GM23338 (cell line): ENCODE measurements around the gene PLAAT5. TPM values are rescaled to one million over a fixed set of nuclear protein-coding genes. Genes with fewer than 3 reads are reported as not detected.
"Not testable (repeated sequence)": the region's sequence is repeated elsewhere in the genome, so short reads cannot be mapped to it uniquely, and the experiment has no call there.

Source experiments
- ATAC-seq: fragments of 200-7000 bp; cut with Tn5 transposase; 3 replicates; pipeline ENCODE4 v1.9.1; 2020
- DNase-seq: peaks from one replicate; pipeline ENCODE4 v3.0.0-alpha.2; 2015; ENCODE audit warnings: low spot score
- H2AFZ ChIP-seq: fragments of 200-600 bp; sonication (generic); 2 replicates; pipeline ENCODE4 v1.8.0; 2016; ENCODE audit warnings: antibody characterized with exemption, mild to moderate bottlenecking, moderate library complexity
- H3F3A ChIP-seq: fragments of 200-600 bp; sonication (generic); replicated peaks from 2 replicates; pipeline ENCODE4 v1.8.0; 2017; ENCODE audit warnings: antibody characterized with exemption, mixed run types, low read depth
- H3K27ac ChIP-seq: fragments of 200-600 bp; sonication (generic); 2 replicates; pipeline ENCODE4 v1.6.1; 2016; ENCODE audit warnings: low read depth
- H3K27me3 ChIP-seq: fragments of 200-600 bp; sonication (generic); 2 replicates; pipeline ENCODE4 v1.8.0; 2016; ENCODE audit warnings: mild to moderate bottlenecking, mixed run types, moderate library complexity; ENCODE audit not compliant: insufficient read depth
- H3K36me3 ChIP-seq: fragments of 200-600 bp; sonication (generic); 2 replicates; pipeline ENCODE4 v1.8.0; 2016; ENCODE audit warnings: mild to moderate bottlenecking; ENCODE audit not compliant: insufficient read depth
- H3K4me1 ChIP-seq: fragments of 200-600 bp; sonication (generic); 2 replicates; pipeline ENCODE4 v1.8.0; 2016; ENCODE audit warnings: mild to moderate bottlenecking, moderate library complexity; ENCODE audit not compliant: insufficient read depth
- H3K4me2 ChIP-seq: fragments of 200-600 bp; sonication (generic); 2 replicates; pipeline ENCODE4 v1.7.1; 2017; ENCODE audit warnings: mixed run types
- H3K4me3 ChIP-seq: fragments of 200-600 bp; sonication (generic); 2 replicates; pipeline ENCODE4 v1.6.1; 2016; ENCODE audit warnings: mixed run types
- H3K79me2 ChIP-seq: fragments of 200-600 bp; sonication (generic); replicated peaks from 2 replicates; pipeline ENCODE4 v1.8.0; 2017; ENCODE audit warnings: mild to moderate bottlenecking; ENCODE audit not compliant: insufficient read depth
- H3K9me2 ChIP-seq: fragments of 200-600 bp; sonication (generic); 2 replicates; pipeline ENCODE4 v1.8.0; 2017; ENCODE audit not compliant: insufficient read depth
- H4K20me1 ChIP-seq: fragments of 200-600 bp; sonication (generic); replicated peaks from 2 replicates; pipeline ENCODE4 v1.8.0; 2017; ENCODE audit warnings: mild to moderate bottlenecking; ENCODE audit not compliant: insufficient read depth
- H3K27ac Mint-ChIP-seq: 2 replicates; pipeline ENCODE4 v1.8.0; 2020; ENCODE audit warnings: inconsistent platforms, mild to moderate bottlenecking, moderate library complexity, mixed read lengths
- H3K27me3 Mint-ChIP-seq: 3 replicates; pipeline ENCODE4 v1.8.0; 2022; ENCODE audit warnings: low read depth, mild to moderate bottlenecking, moderate library complexity, mixed read lengths, inconsistent platforms; ENCODE audit not compliant: insufficient read depth, poor library complexity
- H3K36me3 Mint-ChIP-seq: 3 replicates; pipeline ENCODE4 v1.8.0; 2021; ENCODE audit warnings: low read depth, mild to moderate bottlenecking, inconsistent platforms, moderate library complexity, mixed read lengths
- H3K4me1 Mint-ChIP-seq: 3 replicates; pipeline ENCODE4 v1.8.0; 2020; ENCODE audit warnings: mild to moderate bottlenecking, inconsistent platforms, mixed read lengths
- H3K4me3 Mint-ChIP-seq: 3 replicates; pipeline ENCODE4 v1.8.0; 2021; ENCODE audit warnings: moderate library complexity, mild to moderate bottlenecking, inconsistent platforms, mixed read lengths
- H3K9me3 Mint-ChIP-seq: 3 replicates; pipeline ENCODE4 v1.8.0; 2020; ENCODE audit warnings: moderate library complexity, mild to moderate bottlenecking, inconsistent platforms, mixed read lengths
- EZH2phosphoT487 ChIP-seq: fragments of 200-600 bp; sonication (generic); IDR thresholded peaks from one replicate; pipeline ENCODE4 v1.8.1; 2018; ENCODE audit warnings: antibody characterized with exemption; ENCODE audit not compliant: unreplicated experiment
- JUNB ChIP-seq: IDR thresholded peaks from one replicate; pipeline ENCODE4 v1.6.1; 2016; ENCODE audit warnings: antibody characterized with exemption; ENCODE audit not compliant: unreplicated experiment
- NANOG ChIP-seq: IDR thresholded peaks from 2 replicates; pipeline ENCODE4 v1.6.1; 2016; ENCODE audit warnings: antibody characterized with exemption, borderline replicate concordance
- REST ChIP-seq: IDR thresholded peaks from one replicate; pipeline ENCODE4 v1.6.1; 2018; ENCODE audit warnings: antibody characterized with exemption; ENCODE audit not compliant: unreplicated experiment
- ZNF331 ChIP-seq: fragments of 250-450 bp; sonication (Bioruptor Pico); IDR thresholded peaks from 2 replicates; pipeline ENCODE4 v1.5.0; 2020; ENCODE audit warnings: low read depth, mild to moderate bottlenecking, moderate library complexity
- polyA plus RNA-seq: library from polyadenylated mRNA; unstranded; fragments of >200 nt; fragmentation: Nextera tagmentation; extraction: Ambion mirVana; gene quantifications from 2 replicates; pipeline ENCODE4 v1.2.1, GENCODE V29; 2016
- total RNA-seq: library from RNA; depleted of rRNA; stranded (reverse); fragments of >200 nt; shearing (Covaris generic); gene quantifications from 2 replicates; pipeline ENCODE4 v1.2.3, GENCODE V29; 2014

Gene PLAAT5
- total and polyA plus RNA-seq, 2 experiments from 2014 or later: 7.7 to 11.6 TPM

- not testable (repeated sequence) for H3K9me2 ChIP-seq, H3K36me3 ChIP-seq, H3K79me2 ChIP-seq, H2AFZ ChIP-seq, H3K27me3 ChIP-seq, H4K20me1 ChIP-seq, ATAC-seq, H3K27me3 Mint-ChIP-seq, DNase-seq
- Histone ChIP-seq H3F3A (peaks cover 21% of the 10 kb centered on the region), H3K4me1 (peaks cover 40% of the 10 kb centered on the region), H3K4me3 (peak overlapping the region; percentile 43), H3K4me2 (peak overlapping the region; percentile 79), H3K27ac (peak overlapping the region; percentile 99)
- 0 out of 2 replicates have a peak, but pooled peaks have one; percentile 56 for TF ChIP-seq NANOG
- H3K27ac Mint-ChIP-seq: peak overlapping the region; percentile 87
- H3K36me3 Mint-ChIP-seq: peaks cover 19% of the 10 kb centered on the region
- peaks cover 55% of the 10 kb centered on the region for H3K4me1 Mint-ChIP-seq
- peak overlapping the region; percentile 30; the same call in 1 of the 3 replicates for H3K4me3 Mint-ChIP-seq
- peaks cover 24% of the 10 kb centered on the region for H3K9me3 Mint-ChIP-seq
Observed at GRCh38 chr11:63529373-63529772, 38.4 kb upstream of the PLAAT5 start.

- not testable (repeated sequence) for H3K36me3 ChIP-seq, H3K9me2 ChIP-seq, DNase-seq, H3K27me3 ChIP-seq, ATAC-seq, H3K79me2 ChIP-seq, H4K20me1 ChIP-seq, H3K27me3 Mint-ChIP-seq, H2AFZ ChIP-seq
- Histone ChIP-seq H3K4me2 (peak overlapping the region; percentile 79), H3K4me1 (peaks cover 40% of the 10 kb centered on the region), H3F3A (peaks cover 21% of the 10 kb centered on the region), H3K4me3 (peak overlapping the region; percentile 43), H3K27ac (peak overlapping the region; percentile 99)
- Mint-ChIP-seq H3K27ac (peak overlapping the region; percentile 87), H3K9me3 (peaks cover 30% of the 10 kb centered on the region), H3K36me3 (peaks cover 24% of the 10 kb centered on the region), H3K4me3 (peak overlapping the region; percentile 30; the same call in 1 of the 3 replicates), H3K4me1 (peaks cover 51% of the 10 kb centered on the region)
Observed at GRCh38 chr11:63528729-63529278, 37.8 kb upstream of the PLAAT5 start.

- not testable (repeated sequence) for H3K27me3 Mint-ChIP-seq, H2AFZ ChIP-seq, H3K9me2 ChIP-seq, H3K27me3 ChIP-seq, H4K20me1 ChIP-seq, DNase-seq, H3K4me3 ChIP-seq, H3K27ac Mint-ChIP-seq, H3K4me2 ChIP-seq, H3K4me3 Mint-ChIP-seq, H3K79me2 ChIP-seq, ATAC-seq
- peaks cover 37% of the 10 kb centered on the region for H3K4me1 ChIP-seq
- peaks cover 16% of the 10 kb centered on the region for H3F3A ChIP-seq
- H3K4me1 Mint-ChIP-seq: peaks cover 44% of the 10 kb centered on the region
- H3K36me3 Mint-ChIP-seq: peaks cover 31% of the 10 kb centered on the region
- H3K36me3 ChIP-seq: peaks cover 14% of the 10 kb centered on the region
- H3K27ac ChIP-seq: peak overlapping the region; percentile 100
- peaks cover 36% of the 10 kb centered on the region for H3K9me3 Mint-ChIP-seq
Observed at GRCh38 chr11:63528156-63528555, 37.2 kb upstream of the PLAAT5 start.

- H3K4me2 ChIP-seq: peak overlapping the region; percentile 63
- Mint-ChIP-seq H3K4me1 (peaks cover 40% of the 10 kb centered on the region), H3K27me3 (peaks cover 2% of the 10 kb centered on the region), H3K4me3 (no peak overlapping the region), H3K36me3 (peaks cover 32% of the 10 kb centered on the region), H3K27ac (no peak overlapping the region), H3K9me3 (peaks cover 40% of the 10 kb centered on the region)
- peak overlapping the region; percentile 17 for H3K4me3 ChIP-seq
- H3F3A ChIP-seq: peaks cover 13% of the 10 kb centered on the region
- H3K27me3 ChIP-seq: no peaks in the 10 kb centered on the region
- peaks cover 32% of the 10 kb centered on the region for H3K4me1 ChIP-seq
- H4K20me1 ChIP-seq: no peaks in the 10 kb centered on the region
- H3K36me3 ChIP-seq: peaks cover 19% of the 10 kb centered on the region
- peak overlapping the region; percentile 100 for H3K27ac ChIP-seq
- H3K9me2 ChIP-seq: peaks cover 3% of the 10 kb centered on the region
- DNase-seq (no peak), ATAC-seq (peak; percentile 7; the same call in 1 of the 3 replicates)
- TF ChIP-seq JUNB (no peak), REST (no peak), ZNF331 (no peak), EZH2phosphoT487 (no peak)
- H2AFZ ChIP-seq: no peak overlapping the region
- H3K79me2 ChIP-seq: no peaks in the 10 kb centered on the region
Observed at GRCh38 chr11:63527667-63528066, 36.7 kb upstream of the PLAAT5 start.
